ENCODE measurements around the gene XPNPEP1.

DNA sequence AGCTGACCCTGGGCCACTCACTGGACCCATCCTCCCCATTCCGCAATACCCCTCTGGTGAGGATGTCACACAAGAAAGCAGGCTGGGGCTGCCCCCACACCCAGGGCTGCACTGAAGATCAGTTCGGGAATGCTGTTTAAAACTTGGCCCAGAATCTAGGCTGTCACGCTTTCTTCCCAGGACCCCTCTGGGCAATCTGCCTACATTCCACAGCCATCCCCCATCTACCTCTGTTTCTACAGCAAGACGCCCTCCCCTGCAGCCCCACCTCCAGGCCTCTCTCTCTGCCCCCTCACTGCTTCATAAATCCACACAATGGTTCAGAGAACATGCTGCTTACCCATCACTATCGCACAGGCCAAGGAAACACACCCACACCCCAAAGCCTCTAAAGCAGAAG is 36.1 kb downstream of the XPNPEP1 start:
- TF ChIP-seq, protein P1, sequence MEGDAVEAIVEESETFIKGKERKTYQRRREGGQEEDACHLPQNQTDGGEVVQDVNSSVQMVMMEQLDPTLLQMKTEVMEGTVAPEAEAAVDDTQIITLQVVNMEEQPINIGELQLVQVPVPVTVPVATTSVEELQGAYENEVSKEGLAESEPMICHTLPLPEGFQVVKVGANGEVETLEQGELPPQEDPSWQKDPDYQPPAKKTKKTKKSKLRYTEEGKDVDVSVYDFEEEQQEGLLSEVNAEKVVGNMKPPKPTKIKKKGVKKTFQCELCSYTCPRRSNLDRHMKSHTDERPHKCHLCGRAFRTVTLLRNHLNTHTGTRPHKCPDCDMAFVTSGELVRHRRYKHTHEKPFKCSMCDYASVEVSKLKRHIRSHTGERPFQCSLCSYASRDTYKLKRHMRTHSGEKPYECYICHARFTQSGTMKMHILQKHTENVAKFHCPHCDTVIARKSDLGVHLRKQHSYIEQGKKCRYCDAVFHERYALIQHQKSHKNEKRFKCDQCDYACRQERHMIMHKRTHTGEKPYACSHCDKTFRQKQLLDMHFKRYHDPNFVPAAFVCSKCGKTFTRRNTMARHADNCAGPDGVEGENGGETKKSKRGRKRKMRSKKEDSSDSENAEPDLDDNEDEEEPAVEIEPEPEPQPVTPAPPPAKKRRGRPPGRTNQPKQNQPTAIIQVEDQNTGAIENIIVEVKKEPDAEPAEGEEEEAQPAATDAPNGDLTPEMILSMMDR (optimal IDR thresholded peaks at IDR 0.05 in 1 of 3, IDR thresholded peaks at IDR 0.05 in 1 of 3, conservative IDR thresholded peaks at IDR 0.05 in 1 of 3; ENCODE audit: extremely low read depth in 1 of 3, insufficient read depth in 2 of 3, low read length in 3 of 3), result no peak
- TF ChIP-seq EZH2 (IDR thresholded peaks at IDR 0.05; ENCODE audit: low read length), result no peak
